ENCODE data around the gene USH2A.

Gene USH2A

GRCh38 chr1:215986401-215986800 is 436.8 kb downstream of the USH2A start:
- no peak for DNase-seq (ENCODE audit: extremely low read depth, low read depth)
- H3K4me3 ChIP-seq (replicated peaks; ENCODE audit: low read depth, low read length) = no peak overlapping the region
- TF ChIP-seq, protein P1, sequence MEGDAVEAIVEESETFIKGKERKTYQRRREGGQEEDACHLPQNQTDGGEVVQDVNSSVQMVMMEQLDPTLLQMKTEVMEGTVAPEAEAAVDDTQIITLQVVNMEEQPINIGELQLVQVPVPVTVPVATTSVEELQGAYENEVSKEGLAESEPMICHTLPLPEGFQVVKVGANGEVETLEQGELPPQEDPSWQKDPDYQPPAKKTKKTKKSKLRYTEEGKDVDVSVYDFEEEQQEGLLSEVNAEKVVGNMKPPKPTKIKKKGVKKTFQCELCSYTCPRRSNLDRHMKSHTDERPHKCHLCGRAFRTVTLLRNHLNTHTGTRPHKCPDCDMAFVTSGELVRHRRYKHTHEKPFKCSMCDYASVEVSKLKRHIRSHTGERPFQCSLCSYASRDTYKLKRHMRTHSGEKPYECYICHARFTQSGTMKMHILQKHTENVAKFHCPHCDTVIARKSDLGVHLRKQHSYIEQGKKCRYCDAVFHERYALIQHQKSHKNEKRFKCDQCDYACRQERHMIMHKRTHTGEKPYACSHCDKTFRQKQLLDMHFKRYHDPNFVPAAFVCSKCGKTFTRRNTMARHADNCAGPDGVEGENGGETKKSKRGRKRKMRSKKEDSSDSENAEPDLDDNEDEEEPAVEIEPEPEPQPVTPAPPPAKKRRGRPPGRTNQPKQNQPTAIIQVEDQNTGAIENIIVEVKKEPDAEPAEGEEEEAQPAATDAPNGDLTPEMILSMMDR (IDR thresholded peaks at IDR 0.05; ENCODE audit: low read depth, low read length, missing control alignments) = no peak

- TF ChIP-seq, protein P1 (IDR thresholded peaks at IDR 0.05; ENCODE audit: low read depth, low read length, missing control alignments) = no peak
Observed at GRCh38 chr1:215983680-215984079, 439.6 kb downstream of the USH2A start.

GRCh38 chr1:215971793-215972441 is 451.3 kb downstream of the USH2A start:
- no peak overlapping the region for H3K4me3 ChIP-seq (replicated peaks; ENCODE audit: low read depth, low read length)
- TF ChIP-seq, protein P1 (IDR thresholded peaks at IDR 0.05; ENCODE audit: low read depth, low read length, missing control alignments) = no peak
- DNase-seq (ENCODE audit: extremely low read depth, low read depth) = no peak

More at GRCh38 chr1:215983680-215984079, 439.6 kb downstream of the USH2A start:
- no peak overlapping the region for H3K4me3 ChIP-seq (replicated peaks; ENCODE audit: low read depth, low read length)
- no peak for DNase-seq (ENCODE audit: extremely low read depth, low read depth)

DNA sequence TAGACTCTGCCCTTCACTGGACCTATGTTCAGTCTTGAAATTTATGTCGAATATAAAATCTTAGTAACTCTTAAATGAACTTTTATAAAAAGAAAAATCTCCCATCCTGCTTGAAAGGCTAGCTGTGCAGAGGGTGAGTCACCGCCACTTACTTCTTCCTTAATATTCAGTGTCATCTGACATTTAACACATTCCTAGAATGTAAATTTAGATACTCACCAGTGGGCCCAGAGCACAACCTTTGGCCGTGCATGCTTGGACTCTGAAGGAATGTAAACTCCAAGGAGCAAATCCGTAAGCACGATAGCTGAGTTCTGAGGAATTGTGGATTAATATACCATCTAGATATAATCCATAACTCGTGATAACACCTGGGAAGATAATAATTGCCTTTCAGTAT is 452.8 kb downstream of the USH2A start:
- H3K4me3 ChIP-seq (replicated peaks; ENCODE audit: low read depth, low read length) = no peak overlapping the region
- no peak for DNase-seq (ENCODE audit: extremely low read depth, low read depth)
- TF ChIP-seq, protein P1 (IDR thresholded peaks at IDR 0.05; ENCODE audit: low read depth, low read length, missing control alignments) = no peak

DNA sequence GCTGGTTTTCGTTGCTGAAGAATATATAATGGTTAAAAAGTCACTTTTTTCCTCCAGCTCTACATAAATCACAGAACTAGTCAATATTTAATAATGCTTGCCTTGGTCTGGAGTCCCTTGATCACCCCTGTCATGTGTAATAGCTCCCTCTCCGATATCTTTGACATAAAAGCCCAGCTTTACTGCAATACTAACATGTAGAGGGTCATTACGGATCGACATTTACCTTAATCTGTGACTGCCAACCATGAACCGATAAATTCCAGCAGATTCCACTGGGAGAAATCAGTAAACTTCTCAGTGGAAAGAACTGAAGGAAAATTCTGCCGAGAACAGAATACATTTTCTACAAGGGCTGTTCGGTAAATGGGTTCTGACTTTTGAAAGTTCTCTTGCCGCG is 459.6 kb downstream of the USH2A start:
- no peak overlapping the region for H3K4me3 ChIP-seq (replicated peaks; ENCODE audit: low read depth, low read length)
- TF ChIP-seq, protein P1 (IDR thresholded peaks at IDR 0.05; ENCODE audit: low read depth, low read length, missing control alignments) = no peak
- DNase-seq (ENCODE audit: extremely low read depth, low read depth) = no peak

GRCh38 chr1:215963040-215963439 is 460.2 kb downstream of the USH2A start:
- TF ChIP-seq, protein P1 (IDR thresholded peaks at IDR 0.05; ENCODE audit: low read depth, low read length, missing control alignments) = no peak
- no peak for DNase-seq (ENCODE audit: extremely low read depth, low read depth)

DNA sequence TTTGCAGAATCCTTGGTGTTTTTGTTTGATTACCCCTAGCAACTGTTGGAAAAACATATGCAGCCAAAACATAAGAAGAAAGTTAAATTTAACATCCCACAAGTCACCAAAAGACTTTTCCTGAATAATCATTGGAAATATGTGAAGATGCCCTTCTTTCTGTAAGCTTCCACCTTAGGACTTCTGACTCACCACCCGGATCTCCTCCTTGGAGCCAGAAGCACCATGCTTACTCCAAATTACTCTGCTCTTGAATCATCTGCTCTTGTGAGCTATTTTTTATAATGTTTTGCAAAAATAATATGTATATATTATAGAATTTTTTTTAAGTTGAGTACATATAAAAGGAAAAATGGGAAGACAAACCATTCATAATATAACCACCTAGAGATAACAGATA is 464.4 kb downstream of the USH2A start:
- TF ChIP-seq, protein P1 (IDR thresholded peaks at IDR 0.05; ENCODE audit: low read depth, low read length, missing control alignments) = no peak
- H3K4me3 ChIP-seq (replicated peaks; ENCODE audit: low read depth, low read length) = no peak overlapping the region
- no peak for DNase-seq (ENCODE audit: extremely low read depth, low read depth)

More at GRCh38 chr1:215963040-215963439, 460.2 kb downstream of the USH2A start:
- H3K4me3 ChIP-seq (replicated peaks; ENCODE audit: low read depth, low read length) = no peak overlapping the region
